H1 (cell line): ENCODE measurements around the gene CFAP97. TPM values are rescaled to one million over a fixed set of nuclear protein-coding genes. Genes with fewer than 3 reads are reported as not detected.
A peak's percentile ranks its signal among the peaks of the same experiment; 100 is the strongest.

ENCODE experiments used
- CTCF ChIA-PET: fragments of 300-600 bp; sonication (Branson Sonifier 250); formaldehyde crosslinking; loops from one replicate; lab custom pipeline; 2021; ENCODE audit not compliant: partially characterized antibody; lab: Charles Lee
- POLR2A ChIA-PET: fragments of 300-600 bp; sonication (Branson Sonifier 250); formaldehyde crosslinking; loops from one replicate; lab custom pipeline; 2021; ENCODE audit warnings: inconsistent platforms; ENCODE audit not compliant: partially characterized antibody; lab: Charles Lee
- DNase-seq, 2 experiments: peaks; one replicate each; pipeline versions ENCODE4 v3.0.0 to v3.0.0-alpha.2; 2010 to 2022; ENCODE audit warnings: low spot score in 2 of 2, low read depth in 1 of 2, mixed read lengths in 1 of 2
- FAIRE-seq: peaks from 2 replicates; lab custom pipeline; 2011; peaks lifted over from hg19 to GRCh38; lab: Jason Lieb, UNC
- H2AFZ ChIP-seq: 2 replicates; pipeline ENCODE4 v1.8.1; 2012; ENCODE audit warnings: low read length, inconsistent platforms
- H2AK5ac ChIP-seq: 2 replicates; pipeline ENCODE4 v1.6.1; 2013; ENCODE audit warnings: low read depth, low read length
- H2BK120ac ChIP-seq: replicated peaks from 2 replicates; pipeline ENCODE3; 2013; ENCODE audit warnings: low read depth, low read length, inconsistent platforms
- H2BK12ac ChIP-seq: 2 replicates; pipeline ENCODE4 v1.6.1; 2013; ENCODE audit warnings: low read depth, low read length
- H2BK15ac ChIP-seq: 2 replicates; pipeline ENCODE4 v1.6.1; 2013; ENCODE audit warnings: low read length
- H2BK20ac ChIP-seq: 2 replicates; pipeline ENCODE4 v1.6.1; 2013; ENCODE audit warnings: low read length
- H2BK5ac ChIP-seq: 2 replicates; pipeline ENCODE4 v1.6.1; 2013; ENCODE audit warnings: low read depth, low read length
- H3K14ac ChIP-seq: 2 replicates; pipeline ENCODE4 v1.6.1; 2013; ENCODE audit warnings: inconsistent platforms; ENCODE audit not compliant: insufficient read length
- H3K18ac ChIP-seq: 2 replicates; pipeline ENCODE4 v1.6.1; 2013; ENCODE audit warnings: low read length; ENCODE audit errors: extremely low read depth
- H3K23ac ChIP-seq: 2 replicates; pipeline ENCODE4 v1.6.1; 2013; ENCODE audit warnings: inconsistent platforms; ENCODE audit not compliant: insufficient read length
- H3K23me2 ChIP-seq: 2 replicates; pipeline ENCODE4 v1.6.1; 2013; ENCODE audit warnings: low read depth, low read length
- H3K27ac ChIP-seq: 2 replicates; pipeline ENCODE4 v1.6.1; 2011; ENCODE audit warnings: low read depth, low read length, inconsistent platforms
- H3K27me3 ChIP-seq, 4 experiments: replicated peaks in 1 of 4; 1 replicate in 1 of 4; 2 replicates in 3 of 4; pipeline versions ENCODE4 v1.6.1 to v1.8.1; 2011 to 2013; ENCODE audit warnings: low read length in 3 of 4, mild to moderate bottlenecking in 3 of 4, inconsistent platforms in 2 of 4, mixed read lengths in 2 of 4, moderate library complexity in 1 of 4; ENCODE audit not compliant: control insufficient read depth in 3 of 4, insufficient read depth in 3 of 4; ENCODE audit errors: extremely low read depth in 1 of 4
- H3K36me3 ChIP-seq, 4 experiments: 2 replicates each; pipeline versions ENCODE4 v1.6.1 to v1.8.1; 2011 to 2013; ENCODE audit warnings: mild to moderate bottlenecking in 4 of 4, low read length in 3 of 4, moderate library complexity in 2 of 4, control low read depth in 1 of 4, inconsistent platforms in 1 of 4; ENCODE audit not compliant: insufficient read depth in 4 of 4, control insufficient read depth in 2 of 4
- H3K4ac ChIP-seq: replicated peaks from 2 replicates; pipeline ENCODE3; 2013; ENCODE audit warnings: low read length, low read depth, mixed read lengths, inconsistent platforms; ENCODE audit not compliant: insufficient read length
- H3K4me1 ChIP-seq, 4 experiments: replicated peaks in 1 of 4; 1 replicate in 1 of 4; 2 replicates in 3 of 4; pipeline versions ENCODE4 v1.6.1 to v1.8.1; 2011 to 2013; ENCODE audit warnings: low read length in 3 of 4, inconsistent platforms in 2 of 4, mixed read lengths in 1 of 4; ENCODE audit not compliant: insufficient read depth in 4 of 4, control insufficient read depth in 3 of 4
- H3K4me2 ChIP-seq, 2 experiments: 2 replicates each; pipeline versions ENCODE4 v1.6.1 to v1.8.1; 2011 to 2013; ENCODE audit warnings: low read depth in 2 of 2, low read length in 2 of 2, control low read depth in 1 of 2, inconsistent platforms in 1 of 2, mild to moderate bottlenecking in 1 of 2; ENCODE audit not compliant: insufficient read depth in 1 of 2
- H3K4me3 ChIP-seq, 4 experiments: fragments of 200-600, 300-600 bp in 1 of 4; sonication (generic), shearing (Covaris generic), sonication (Bioruptor Twin) in 1 of 4; 2 replicates each; pipeline versions ENCODE4 v1.5.1 to v1.8.1; 2011 to 2016; ENCODE audit warnings: low read length in 4 of 4, low read depth in 3 of 4, control low read depth in 2 of 4, inconsistent platforms in 2 of 4, mild to moderate bottlenecking in 2 of 4, mixed read lengths in 1 of 4, moderate library complexity in 1 of 4; ENCODE audit not compliant: insufficient read depth in 2 of 4; ENCODE audit errors: extremely low read depth in 1 of 4
- H3K56ac ChIP-seq: replicated peaks from 2 replicates; pipeline ENCODE3; 2013; ENCODE audit warnings: low read depth, mild to moderate bottlenecking, mixed read lengths, low read length, inconsistent platforms; ENCODE audit not compliant: insufficient read length
- H3K79me1 ChIP-seq: 2 replicates; pipeline ENCODE4 v1.6.1; 2013; ENCODE audit warnings: low read depth, low read length, control low read depth
- H3K79me2 ChIP-seq, 2 experiments: 2 replicates each; pipeline versions ENCODE4 v1.6.1 to v1.8.1; 2012 to 2013; ENCODE audit warnings: low read length in 2 of 2, mild to moderate bottlenecking in 2 of 2, inconsistent platforms in 1 of 2; ENCODE audit not compliant: insufficient read depth in 2 of 2, control insufficient read depth in 1 of 2
- H3K9ac ChIP-seq, 4 experiments: replicated peaks in 1 of 4; 1 replicate in 1 of 4; 2 replicates in 3 of 4; pipeline versions ENCODE4 v1.6.1 to v1.8.1; 2011 to 2013; ENCODE audit warnings: low read depth in 3 of 4, low read length in 3 of 4, control low read depth in 2 of 4, mild to moderate bottlenecking in 2 of 4, moderate library complexity in 2 of 4, inconsistent platforms in 1 of 4; ENCODE audit errors: extremely low read depth in 1 of 4
- H3K9me3 ChIP-seq, 2 experiments: 2 replicates each; pipeline versions ENCODE4 v1.6.1 to v1.8.1; 2012 to 2013; ENCODE audit warnings: mild to moderate bottlenecking in 2 of 2, moderate library complexity in 2 of 2, control low read depth in 1 of 2, inconsistent platforms in 1 of 2, low read depth in 1 of 2, low read length in 1 of 2, mixed read lengths in 1 of 2; ENCODE audit not compliant: insufficient read depth in 2 of 2
- H4K20me1 ChIP-seq, 2 experiments: replicated peaks in 1 of 2; 2 replicates each; pipeline versions ENCODE3 to v1.8.1; 2011 to 2013; ENCODE audit warnings: inconsistent platforms in 2 of 2, low read length in 2 of 2, mild to moderate bottlenecking in 1 of 2; ENCODE audit not compliant: insufficient read depth in 2 of 2, control insufficient read depth in 1 of 2
- H4K5ac ChIP-seq: 2 replicates; pipeline ENCODE4 v1.6.1; 2013; ENCODE audit warnings: low read length, low read depth, mixed read lengths, inconsistent platforms; ENCODE audit not compliant: insufficient read length
- H4K8ac ChIP-seq: 2 replicates; pipeline ENCODE4 v1.8.0; 2013; ENCODE audit warnings: mild to moderate bottlenecking, moderate library complexity, low read length, inconsistent platforms; ENCODE audit not compliant: insufficient read depth; ENCODE audit errors: extremely low read depth
- H4K91ac ChIP-seq: replicated peaks from 2 replicates; pipeline ENCODE3; 2013; ENCODE audit warnings: low read length, mixed read lengths, inconsistent platforms; ENCODE audit not compliant: insufficient read length
- BACH1 ChIP-seq: IDR thresholded peaks from 2 replicates; pipeline ENCODE4 v1.6.1; 2012; ENCODE audit warnings: low read length, improper control_type of control experiment
- SAP30 ChIP-seq: fragments of 300-600 bp; sonication (generic); IDR thresholded peaks from 2 replicates; pipeline ENCODE4 v1.7.1; 2012; ENCODE audit warnings: low read length, moderate library complexity, mild to moderate bottlenecking, inconsistent platforms; ENCODE audit not compliant: insufficient read depth, insufficient replicate concordance
- SIN3A ChIP-seq, 2 experiments: IDR thresholded peaks in 1 of 2; conservative IDR thresholded peaks in 1 of 2; 2 replicates each; pipeline ENCODE4 v1.6.1; 2011 to 2012; ENCODE audit warnings: low read length in 2 of 2, improper control_type of control experiment in 1 of 2, low read depth in 1 of 2, mild to moderate bottlenecking in 1 of 2
- TAF1 ChIP-seq: IDR thresholded peaks from 2 replicates; pipeline ENCODE4 v1.6.1; 2011; ENCODE audit warnings: mild to moderate bottlenecking, low read depth, low read length
- WGBS, 2 experiments: shearing (Covaris generic) in 1 of 2; methylation state at CpG; one replicate each; pipeline versions ENCODE4 v1.1.6 to v1.1.7; 2013 to 2015; ENCODE audit warnings: low lambda C conversion rate in 2 of 2, mixed read lengths in 2 of 2, inconsistent platforms in 1 of 2, low coverage in 1 of 2, missing lambda C conversion rate in 1 of 2; ENCODE audit not compliant: insufficient replicate concordance in 2 of 2, insufficient coverage in 1 of 2, insufficient read length in 1 of 2; ENCODE audit errors: extremely low coverage in 1 of 2, missing lambda C conversion rate in 1 of 2; 5-methylcytosine and 5-hydroxymethylcytosine counted together
- polyA plus RNA-seq, 7 experiments: library from polyadenylated mRNA; depleted of rRNA in 3 of 7; stranded (reverse) in 5 of 7; unstranded in 2 of 7; fragments of >200 nt in 5 of 7; fragments of 200-250 nt in 2 of 7; gene quantifications; 1 replicate in 5 of 7; 2 replicates in 1 of 7; 4 replicates in 1 of 7; pipeline versions ENCODE4 v1.2.1 to v1.2.3, GENCODE V29; 2011 to 2013; ENCODE audit warnings: missing spikeins in 2 of 7, mixed read lengths in 2 of 7
- total RNA-seq: library from RNA; stranded (reverse); fragmentation: NEBNext Ultra II Directional; extraction: Animal tissue kit (Norgen Biotek cat#: 25700); gene quantifications from 2 replicates; pipeline ENCODE4 v1.2.1, GENCODE V29; 2021

CFAP97 gene
- total and polyA plus RNA-seq, 2 of the 8 experiments (the other 6 are each of a cell fraction or from before 2014, with no cell fraction given) = 9.2 to 40.4 TPM

DNA sequence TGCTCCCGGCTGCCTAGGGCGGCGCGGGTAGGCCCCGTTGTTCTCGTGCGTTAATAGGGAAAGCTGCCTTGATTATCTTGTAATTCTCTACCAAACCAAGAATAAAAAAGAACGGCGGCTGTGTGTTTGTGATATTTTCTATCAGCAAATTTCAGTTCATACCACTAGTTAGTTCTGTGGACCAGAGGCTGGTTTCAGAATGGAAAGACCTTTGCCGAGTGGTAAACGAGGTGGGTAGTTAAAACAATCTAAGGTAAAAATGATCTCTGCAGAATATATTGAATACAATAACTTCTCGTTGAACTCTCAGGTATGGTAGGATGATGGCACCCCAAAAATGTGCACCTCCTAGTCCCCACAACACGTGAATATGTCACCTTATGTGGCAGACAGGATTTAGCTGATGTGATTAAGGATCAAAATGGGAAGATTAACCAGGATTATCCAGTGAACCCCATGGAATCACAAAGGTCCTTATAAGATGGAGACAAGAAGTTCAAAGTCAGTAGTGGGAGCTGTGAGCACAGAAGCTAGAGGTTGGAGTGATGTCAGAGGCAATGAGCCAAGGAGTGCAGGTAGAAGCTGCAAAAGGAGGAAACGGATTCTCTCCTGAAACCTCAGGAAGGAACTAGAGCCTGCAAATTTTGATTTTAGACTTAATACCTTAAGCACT lies 574 bp upstream of the CFAP97 start:
- H2BK12ac ChIP-seq = no peak overlapping the region
- peaks cover 0 to 13% of the 10 kb centered on the region in 2 experiments; a peak in 1 of 4 replicates for H3K79me2 ChIP-seq
- no peaks in the 10 kb centered on the region for H4K20me1 ChIP-seq
- H2BK5ac ChIP-seq = no peak overlapping the region
- H3K27me3 ChIP-seq = peaks cover 0 to 3% (median 0%) of the 10 kb centered on the region in 4 experiments; a peak in 2 of 7 replicates
- H4K91ac ChIP-seq = no peak overlapping the region
- no peak overlapping the region for H2BK15ac ChIP-seq
- no peak overlapping the region for H2AFZ ChIP-seq
- no peak overlapping the region for H2BK20ac ChIP-seq
- no peaks in the 10 kb centered on the region for H3K36me3 ChIP-seq
- no peak overlapping the region for H3K4ac ChIP-seq
- no peak for FAIRE-seq
- peak overlapping the region; percentile 60 to 85 (median 62) for H3K4me3 ChIP-seq
- no peak overlapping the region for H3K56ac ChIP-seq
- ChIA-PET CTCF (interaction anchor here (0.6 to 1.5 kb wide), 3 partner anchors 20 to 102 kb away, joined by 3 to 6 read pairs (median 3); no protein-coding TSS in a partner anchor), POLR2A (interaction anchor here (2.0 kb wide), 1 partner anchor 21 kb away, joined by 5 read pairs; no protein-coding TSS in a partner anchor)
- no peak overlapping the region for H4K5ac ChIP-seq
- peak overlapping the region; percentile 68 to 77 for H3K4me2 ChIP-seq
- peaks cover 6% of the 10 kb centered on the region; the same call in 1 of the 2 replicates for H3K23me2 ChIP-seq
- H3K79me1 ChIP-seq = no peaks in the 10 kb centered on the region
- peak; percentile 63 for TF ChIP-seq SAP30
- TF ChIP-seq TAF1 = peak; percentile 11; the same call in 1 of the 2 replicates
- no peak for TF ChIP-seq BACH1
- TF ChIP-seq SIN3A (conservative IDR thresholded peaks at IDR 0.05 in 1 of 2, IDR thresholded peaks at IDR 0.05 in 1 of 2; ENCODE audit: low read depth in 1 of 2, low read length in 2 of 2) = 0 out of 4 replicates have a peak, but pooled peaks of 1 of the 2 experiments have one; percentile 58
- no peak overlapping the region for H3K14ac ChIP-seq
- no peak overlapping the region for H2BK120ac ChIP-seq
- no peak overlapping the region for H4K8ac ChIP-seq
- peak overlapping the region in 2 of 4 experiments; percentile 45 to 55; a peak in 4 of 7 replicates for H3K9ac ChIP-seq
- no peaks in the 10 kb centered on the region for H3K9me3 ChIP-seq
- no peak overlapping the region for H3K23ac ChIP-seq
- no peak overlapping the region for H3K27ac ChIP-seq
- peaks cover 0 to 10% (median 6%) of the 10 kb centered on the region in 4 experiments; a peak in 4 of 7 replicates for H3K4me1 ChIP-seq
- DNase-seq = no peak
- WGBS, 2 experiments = 30% methylated on average over 14 of the region's 14 CpGs; no CpG with 5 or more reads in 1 of the 2 experiments
- H2AK5ac ChIP-seq = no peak overlapping the region
- no peak overlapping the region for H3K18ac ChIP-seq
